HG03108 (cell line): ENCODE results near the gene NAPA.

Experiments used
- ATAC-seq: cut with Tn5 transposase; IDR thresholded peaks from one replicate; pipeline ENCODE4 v1.9.1; 2021; ENCODE audit warnings: moderate library complexity; ENCODE audit not compliant: unreplicated experiment

NAPA gene

GRCh38 chr19:47464675-47465419 lies 50.0 kb downstream of the NAPA start:
- ATAC-seq = no peak

GRCh38 chr19:47461876-47462275 lies 53.0 kb downstream of the NAPA start:
- no peak for ATAC-seq

GRCh38 chr19:47459477-47459876 lies 55.4 kb downstream of the NAPA start:
- no peak for ATAC-seq

- no peak for ATAC-seq
These were observed 56.2 kb downstream of the NAPA start for GRCh38 chr19:47458672-47459071.

- ATAC-seq = no peak
These were observed 58.0 kb downstream of the NAPA start for GRCh38 chr19:47456721-47457474.

- no peak for ATAC-seq
These were observed 64.4 kb downstream of the NAPA start for GRCh38 chr19:47450478-47450877.

GRCh38 chr19:47448360-47448727 lies 66.5 kb downstream of the NAPA start:
- no peak for ATAC-seq

- no peak for ATAC-seq
These were observed 67.1 kb downstream of the NAPA start for GRCh38 chr19:47447470-47448359.

- ATAC-seq = no peak
These were observed 68.1 kb downstream of the NAPA start for GRCh38 chr19:47446534-47447469.

- ATAC-seq = no peak
These were observed 68.9 kb downstream of the NAPA start for GRCh38 chr19:47445937-47446402.

GRCh38 chr19:47445527-47445926 lies 69.3 kb downstream of the NAPA start:
- no peak for ATAC-seq

GRCh38 chr19:47444388-47444821 lies 70.5 kb downstream of the NAPA start:
- no peak for ATAC-seq

- ATAC-seq = no peak
These were observed 71.5 kb downstream of the NAPA start for GRCh38 chr19:47443331-47443730.

- ATAC-seq = no peak
These were observed 76.1 kb downstream of the NAPA start for GRCh38 chr19:47438793-47439220.
